Measurements from ENCODE around the gene IGSF1. TPM values are rescaled to one million over a fixed set of nuclear protein-coding genes. Genes with fewer than 3 reads are reported as not detected.

Gene IGSF1
- total and polyA plus RNA-seq, 2 donors from 2014 or later: 1.4 to 2.0 TPM

GRCh38 chrX:131271274-131271673 lies 17.8 kb downstream of the IGSF1 start:
- intact Hi-C loops (cut with DNase I): no loop called here
- DNase-seq (peak in 1 of 5 donors; percentile 39), FAIRE-seq (no peak)
- Histone ChIP-seq H3K9ac (ENCODE audit: low read length in 3 of 3) (no peak overlapping the region), H3K9me3 (ENCODE audit: control insufficient read depth in 2 of 3, insufficient read depth in 1 of 3, low read length in 3 of 3) (no peaks in the 10 kb centered on the region), H3K36me3 (ENCODE audit: control insufficient read depth in 2 of 3, insufficient read depth in 3 of 3, low read length in 3 of 3) (no peaks in the 10 kb centered on the region), H3K4me3 (ENCODE audit: low read length in 3 of 3) (no peak overlapping the region), H3K27ac (ENCODE audit: low read depth in 2 of 2, low read length in 2 of 2) (no peak overlapping the region), H3K4me1 (ENCODE audit: control insufficient read depth in 2 of 3, insufficient read depth in 2 of 3, low read depth in 1 of 3, low read length in 3 of 3) (no peaks in the 10 kb centered on the region), H3K27me3 (ENCODE audit: control insufficient read depth, insufficient read depth, low read length) (no peaks in the 10 kb centered on the region)
- TF ChIP-seq CTCF (IDR thresholded peaks at IDR 0.05; ENCODE audit: borderline replicate concordance, extremely low read depth, insufficient read depth): no peak

- intact Hi-C loops (cut with DNase I): no loop called here
- H3K9me3 ChIP-seq (ENCODE audit: control insufficient read depth in 2 of 3, insufficient read depth in 1 of 3, low read length in 3 of 3): no peaks in the 10 kb centered on the region
- no peak overlapping the region for H3K9ac ChIP-seq (ENCODE audit: low read length in 3 of 3)
- FAIRE-seq (no peak), DNase-seq (peak in 2 of 5 donors; percentile 34 to 57)
- H3K4me1 ChIP-seq (ENCODE audit: control insufficient read depth in 2 of 3, insufficient read depth in 2 of 3, low read depth in 1 of 3, low read length in 3 of 3): no peaks in the 10 kb centered on the region
- no peaks in the 10 kb centered on the region for H3K36me3 ChIP-seq (ENCODE audit: control insufficient read depth in 2 of 3, insufficient read depth in 3 of 3, low read length in 3 of 3)
- no peak overlapping the region for H3K27ac ChIP-seq (ENCODE audit: low read depth in 2 of 2, low read length in 2 of 2)
- H3K4me3 ChIP-seq (ENCODE audit: low read length in 3 of 3): no peak overlapping the region
- H3K27me3 ChIP-seq (ENCODE audit: control insufficient read depth, insufficient read depth, low read length): no peaks in the 10 kb centered on the region
- TF ChIP-seq CTCF (IDR thresholded peaks at IDR 0.05; ENCODE audit: borderline replicate concordance, extremely low read depth, insufficient read depth): no peak
These were observed 19.0 kb downstream of the IGSF1 start for GRCh38 chrX:131270080-131270479.

GRCh38 chrX:131264665-131265064 lies 24.4 kb downstream of the IGSF1 start:
- FAIRE-seq: no peak
- H3K27ac ChIP-seq (ENCODE audit: low read depth in 2 of 2, low read length in 2 of 2): no peak overlapping the region
- H3K9me3 ChIP-seq (ENCODE audit: control insufficient read depth in 2 of 3, insufficient read depth in 1 of 3, low read length in 3 of 3): no peaks in the 10 kb centered on the region
- no peak for DNase-seq
- H3K4me1 ChIP-seq (ENCODE audit: control insufficient read depth in 2 of 3, insufficient read depth in 2 of 3, low read depth in 1 of 3, low read length in 3 of 3): no peaks in the 10 kb centered on the region
- no peaks in the 10 kb centered on the region for H3K36me3 ChIP-seq (ENCODE audit: control insufficient read depth in 2 of 3, insufficient read depth in 3 of 3, low read length in 3 of 3)
- intact Hi-C loops (cut with DNase I): no loop called here
- no peak for TF ChIP-seq CTCF (IDR thresholded peaks at IDR 0.05; ENCODE audit: borderline replicate concordance, extremely low read depth, insufficient read depth)
- H3K9ac ChIP-seq (ENCODE audit: low read length in 3 of 3): no peak overlapping the region
- H3K4me3 ChIP-seq (ENCODE audit: low read length in 3 of 3): no peak overlapping the region
- no peaks in the 10 kb centered on the region for H3K27me3 ChIP-seq (ENCODE audit: control insufficient read depth, insufficient read depth, low read length)

GRCh38 chrX:131264053-131264452 lies 25.1 kb downstream of the IGSF1 start:
- TF ChIP-seq CTCF (IDR thresholded peaks at IDR 0.05; ENCODE audit: borderline replicate concordance, extremely low read depth, insufficient read depth): no peak
- H3K9ac ChIP-seq (ENCODE audit: low read length in 3 of 3): no peak overlapping the region
- H3K27me3 ChIP-seq (ENCODE audit: control insufficient read depth, insufficient read depth, low read length): no peaks in the 10 kb centered on the region

More at GRCh38 chrX:131264053-131264452, 25.1 kb downstream of the IGSF1 start:
- H3K36me3 ChIP-seq (ENCODE audit: control insufficient read depth in 2 of 3, insufficient read depth in 3 of 3, low read length in 3 of 3): no peaks in the 10 kb centered on the region
- no peak overlapping the region for H3K4me3 ChIP-seq (ENCODE audit: low read length in 3 of 3)
- H3K9me3 ChIP-seq (ENCODE audit: control insufficient read depth in 2 of 3, insufficient read depth in 1 of 3, low read length in 3 of 3): no peaks in the 10 kb centered on the region
- no peaks in the 10 kb centered on the region for H3K4me1 ChIP-seq (ENCODE audit: control insufficient read depth in 2 of 3, insufficient read depth in 2 of 3, low read depth in 1 of 3, low read length in 3 of 3)
- no peak overlapping the region for H3K27ac ChIP-seq (ENCODE audit: low read depth in 2 of 2, low read length in 2 of 2)
- FAIRE-seq (no peak), DNase-seq (no peak)
- intact Hi-C loops (cut with DNase I): no loop called here
